Lung (tissue), 12 donors: ENCODE results near the gene POU5F1. TPM values are rescaled to one million over a fixed set of nuclear protein-coding genes. Genes with fewer than 3 reads are reported as not detected.

Experiments used
- ATAC-seq: fragments of 200-7000 bp; cut with Tn5 transposase; one replicate; pipeline ENCODE4 v1.9.1; 2020; ENCODE audit warnings: moderate number of reproducible peaks; ENCODE audit not compliant: insufficient read depth, low FRiP score
- DNase-seq, 3 donors: peaks; one replicate each; pipeline ENCODE4 v3.0.0-alpha.2; 2013 to 2017
- H3K27ac ChIP-seq, 2 donors: one replicate each; pipeline ENCODE4 v1.5.1; 2013; ENCODE audit warnings: mild to moderate bottlenecking in 2 of 2, moderate library complexity in 2 of 2, control low read depth in 1 of 2, inconsistent platforms in 1 of 2, low read depth in 1 of 2, low read length in 1 of 2
- H3K27me3 ChIP-seq, 3 donors: one replicate each; pipeline ENCODE4 v1.5.1; 2013; ENCODE audit warnings: low read length in 2 of 3; ENCODE audit not compliant: control insufficient read depth in 3 of 3, insufficient read depth in 3 of 3
- H3K36me3 ChIP-seq, 4 donors: one replicate each; pipeline ENCODE4 v1.5.1; 2013; ENCODE audit warnings: low read length in 4 of 4, mild to moderate bottlenecking in 1 of 4, moderate library complexity in 1 of 4; ENCODE audit not compliant: control insufficient read depth in 4 of 4, insufficient read depth in 4 of 4
- H3K4me1 ChIP-seq, 5 donors: one replicate each; pipeline ENCODE4 v1.5.1; 2013; ENCODE audit warnings: low read length in 5 of 5, mild to moderate bottlenecking in 2 of 5, moderate library complexity in 1 of 5; ENCODE audit not compliant: control insufficient read depth in 5 of 5, insufficient read depth in 5 of 5
- H3K4me3 ChIP-seq: one replicate; pipeline ENCODE4 v1.5.1; 2013; ENCODE audit warnings: mild to moderate bottlenecking, control low read depth, moderate library complexity
- H3K9ac ChIP-seq, 2 donors: one replicate each; pipeline ENCODE4 v1.5.1; 2013; ENCODE audit warnings: low read length in 2 of 2, control low read depth in 1 of 2; ENCODE audit not compliant: insufficient read depth in 1 of 2
- H3K9me3 ChIP-seq, 4 donors: one replicate each; pipeline ENCODE4 v1.5.1; 2013; ENCODE audit warnings: low read length in 3 of 4, mild to moderate bottlenecking in 1 of 4, moderate library complexity in 1 of 4; ENCODE audit not compliant: control insufficient read depth in 4 of 4, insufficient read depth in 3 of 4
- WGBS, 2 donors: extraction: QIAGEN DNeasy Blood & Tissue Kit; methylation state at CpG; one replicate each; pipeline ENCODE4 v1.1.7; 2013; 5-methylcytosine and 5-hydroxymethylcytosine counted together
- polyA plus RNA-seq, 2 donors: library from polyadenylated mRNA; stranded (reverse); fragments of 200-250 nt; gene quantifications; one replicate each; pipeline ENCODE4 v1.2.1, GENCODE V29; 2013
- total RNA-seq, 2 donors: library from RNA; depleted of rRNA in 1 of 2; stranded (reverse); fragments of >200 nt in 1 of 2; gene quantifications; one replicate each; pipeline ENCODE4 v1.2.1, GENCODE V29; 2014 to 2021
- TF ChIP-seq, protein P1 (sequence below): IDR thresholded peaks from 2 replicates; pipeline ENCODE4 v1.5.1; 2012; ENCODE audit warnings: mild to moderate bottlenecking; ENCODE audit errors: control extremely low read depth, extremely low read depth
- donor health status: control.
- donor health status: control.
- donor health status: Bipolar disorder and iron deficiency.
- donor health status: healthy.
- donor health status: DM: yes; HTN: yes; CAD: no.

POU5F1 gene
- total and polyA plus RNA-seq, 4 donors: 1.5 to 19.5 (median 2.4) TPM

GRCh38 chr6:31116661-31117385 lies 53.7 kb downstream of the POU5F1 start:
- peaks cover 0 to 23% (median 0%) of the 10 kb centered on the region in 5 donors for H3K4me1 ChIP-seq
- WGBS, 2 donors: 81 to 87% methylated on average over 19 of the region's 19 CpGs
- H3K27ac ChIP-seq: peak overlapping the region in 1 of 2 donors; percentile 13
- TF ChIP-seq, protein P1, sequence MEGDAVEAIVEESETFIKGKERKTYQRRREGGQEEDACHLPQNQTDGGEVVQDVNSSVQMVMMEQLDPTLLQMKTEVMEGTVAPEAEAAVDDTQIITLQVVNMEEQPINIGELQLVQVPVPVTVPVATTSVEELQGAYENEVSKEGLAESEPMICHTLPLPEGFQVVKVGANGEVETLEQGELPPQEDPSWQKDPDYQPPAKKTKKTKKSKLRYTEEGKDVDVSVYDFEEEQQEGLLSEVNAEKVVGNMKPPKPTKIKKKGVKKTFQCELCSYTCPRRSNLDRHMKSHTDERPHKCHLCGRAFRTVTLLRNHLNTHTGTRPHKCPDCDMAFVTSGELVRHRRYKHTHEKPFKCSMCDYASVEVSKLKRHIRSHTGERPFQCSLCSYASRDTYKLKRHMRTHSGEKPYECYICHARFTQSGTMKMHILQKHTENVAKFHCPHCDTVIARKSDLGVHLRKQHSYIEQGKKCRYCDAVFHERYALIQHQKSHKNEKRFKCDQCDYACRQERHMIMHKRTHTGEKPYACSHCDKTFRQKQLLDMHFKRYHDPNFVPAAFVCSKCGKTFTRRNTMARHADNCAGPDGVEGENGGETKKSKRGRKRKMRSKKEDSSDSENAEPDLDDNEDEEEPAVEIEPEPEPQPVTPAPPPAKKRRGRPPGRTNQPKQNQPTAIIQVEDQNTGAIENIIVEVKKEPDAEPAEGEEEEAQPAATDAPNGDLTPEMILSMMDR: no peak
- H3K9me3 ChIP-seq: no peaks in the 10 kb centered on the region
- DNase-seq (peak in 1 of 3 donors; percentile 12), ATAC-seq (no peak)
- no peaks in the 10 kb centered on the region for H3K27me3 ChIP-seq
- no peak overlapping the region for H3K9ac ChIP-seq
- no peak overlapping the region for H3K4me3 ChIP-seq
- H3K36me3 ChIP-seq: no peaks in the 10 kb centered on the region

GRCh38 chr6:31115941-31116560 lies 54.4 kb downstream of the POU5F1 start:
- H3K9me3 ChIP-seq: no peaks in the 10 kb centered on the region
- peaks cover 0 to 23% (median 0%) of the 10 kb centered on the region in 5 donors for H3K4me1 ChIP-seq
- TF ChIP-seq, protein P1: no peak
- H3K36me3 ChIP-seq: no peaks in the 10 kb centered on the region
- WGBS, 2 donors: 95 to 96% methylated on average over 12 of the region's 12 CpGs
- DNase-seq: no peak
- peak overlapping the region in 1 of 2 donors; percentile 17 for H3K27ac ChIP-seq
- no peak for ATAC-seq
- H3K4me3 ChIP-seq: no peak overlapping the region
- H3K27me3 ChIP-seq: no peaks in the 10 kb centered on the region
- H3K9ac ChIP-seq: no peak overlapping the region

GRCh38 chr6:31114970-31115849 lies 55.3 kb downstream of the POU5F1 start:
- ATAC-seq (no peak), DNase-seq (peak in 1 of 3 donors; percentile 19)
- TF ChIP-seq, protein P1: no peak
- H3K4me3 ChIP-seq: no peak overlapping the region
- H3K9ac ChIP-seq: no peak overlapping the region
- H3K9me3 ChIP-seq: no peaks in the 10 kb centered on the region
- H3K4me1 ChIP-seq: peaks cover 0 to 20% (median 0%) of the 10 kb centered on the region in 5 donors
- H3K27ac ChIP-seq: peak overlapping the region in 1 of 2 donors; percentile 19
- WGBS, 2 donors: 48 to 50% methylated on average over 9 of the region's 9 CpGs
- H3K36me3 ChIP-seq: no peaks in the 10 kb centered on the region
- H3K27me3 ChIP-seq: peaks cover 0 to 5% (median 2%) of the 10 kb centered on the region in 3 donors
